ENCODE results near the gene TTLL9.

- TF ChIP-seq, protein P1, sequence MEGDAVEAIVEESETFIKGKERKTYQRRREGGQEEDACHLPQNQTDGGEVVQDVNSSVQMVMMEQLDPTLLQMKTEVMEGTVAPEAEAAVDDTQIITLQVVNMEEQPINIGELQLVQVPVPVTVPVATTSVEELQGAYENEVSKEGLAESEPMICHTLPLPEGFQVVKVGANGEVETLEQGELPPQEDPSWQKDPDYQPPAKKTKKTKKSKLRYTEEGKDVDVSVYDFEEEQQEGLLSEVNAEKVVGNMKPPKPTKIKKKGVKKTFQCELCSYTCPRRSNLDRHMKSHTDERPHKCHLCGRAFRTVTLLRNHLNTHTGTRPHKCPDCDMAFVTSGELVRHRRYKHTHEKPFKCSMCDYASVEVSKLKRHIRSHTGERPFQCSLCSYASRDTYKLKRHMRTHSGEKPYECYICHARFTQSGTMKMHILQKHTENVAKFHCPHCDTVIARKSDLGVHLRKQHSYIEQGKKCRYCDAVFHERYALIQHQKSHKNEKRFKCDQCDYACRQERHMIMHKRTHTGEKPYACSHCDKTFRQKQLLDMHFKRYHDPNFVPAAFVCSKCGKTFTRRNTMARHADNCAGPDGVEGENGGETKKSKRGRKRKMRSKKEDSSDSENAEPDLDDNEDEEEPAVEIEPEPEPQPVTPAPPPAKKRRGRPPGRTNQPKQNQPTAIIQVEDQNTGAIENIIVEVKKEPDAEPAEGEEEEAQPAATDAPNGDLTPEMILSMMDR (IDR thresholded peaks at IDR 0.05): no peak
- no peak for TF ChIP-seq POLR2A (IDR thresholded peaks at IDR 0.05)
These were observed 97.4 kb downstream of the TTLL9 start, which contains the start of gene XKR7 for GRCh38 chr20:31967830-31968249.

All from breast epithelium (tissue), 3 donors.